ENCODE results near the gene GPR152.

Gene GPR152, protein sequence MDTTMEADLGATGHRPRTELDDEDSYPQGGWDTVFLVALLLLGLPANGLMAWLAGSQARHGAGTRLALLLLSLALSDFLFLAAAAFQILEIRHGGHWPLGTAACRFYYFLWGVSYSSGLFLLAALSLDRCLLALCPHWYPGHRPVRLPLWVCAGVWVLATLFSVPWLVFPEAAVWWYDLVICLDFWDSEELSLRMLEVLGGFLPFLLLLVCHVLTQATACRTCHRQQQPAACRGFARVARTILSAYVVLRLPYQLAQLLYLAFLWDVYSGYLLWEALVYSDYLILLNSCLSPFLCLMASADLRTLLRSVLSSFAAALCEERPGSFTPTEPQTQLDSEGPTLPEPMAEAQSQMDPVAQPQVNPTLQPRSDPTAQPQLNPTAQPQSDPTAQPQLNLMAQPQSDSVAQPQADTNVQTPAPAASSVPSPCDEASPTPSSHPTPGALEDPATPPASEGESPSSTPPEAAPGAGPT

DNA sequence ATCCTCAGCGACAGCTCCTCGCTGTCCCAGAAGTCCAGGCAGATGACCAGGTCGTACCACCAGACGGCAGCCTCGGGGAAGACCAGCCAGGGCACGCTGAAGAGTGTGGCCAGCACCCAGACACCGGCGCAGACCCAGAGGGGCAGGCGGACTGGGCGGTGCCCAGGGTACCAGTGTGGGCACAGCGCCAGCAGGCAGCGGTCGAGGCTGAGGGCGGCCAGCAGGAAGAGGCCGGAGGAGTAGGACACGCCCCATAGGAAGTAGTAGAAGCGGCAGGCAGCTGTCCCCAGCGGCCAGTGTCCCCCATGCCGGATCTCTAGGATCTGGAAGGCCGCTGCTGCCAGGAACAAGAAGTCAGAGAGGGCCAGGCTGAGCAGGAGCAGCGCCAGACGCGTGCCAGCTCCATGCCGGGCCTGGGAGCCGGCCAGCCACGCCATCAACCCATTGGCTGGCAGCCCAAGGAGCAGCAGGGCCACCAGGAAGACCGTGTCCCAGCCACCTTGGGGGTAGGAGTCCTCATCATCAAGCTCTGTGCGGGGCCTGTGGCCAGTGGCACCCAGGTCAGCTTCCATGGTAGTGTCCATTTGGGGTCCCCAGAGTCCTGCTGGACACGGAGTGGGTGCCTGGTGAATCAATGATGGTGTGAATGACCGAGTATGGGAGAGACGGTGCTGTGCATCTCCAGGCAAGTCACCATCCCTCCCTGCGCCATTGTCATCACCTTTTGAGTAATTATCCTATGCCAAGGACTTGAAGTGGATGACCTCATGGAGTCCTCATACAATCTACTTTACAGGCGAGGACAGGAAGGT is at the start of gene GPR152:
Gene GPR152, minus strand, starts transcription at position 589 of the 812 bp plus-strand sequence. Its CDS starts 5 bp downstream, at position 584.
- DNase-seq (ENCODE audit: low read depth in 2 of 3, low spot score in 1 of 3): no peak

DNA sequence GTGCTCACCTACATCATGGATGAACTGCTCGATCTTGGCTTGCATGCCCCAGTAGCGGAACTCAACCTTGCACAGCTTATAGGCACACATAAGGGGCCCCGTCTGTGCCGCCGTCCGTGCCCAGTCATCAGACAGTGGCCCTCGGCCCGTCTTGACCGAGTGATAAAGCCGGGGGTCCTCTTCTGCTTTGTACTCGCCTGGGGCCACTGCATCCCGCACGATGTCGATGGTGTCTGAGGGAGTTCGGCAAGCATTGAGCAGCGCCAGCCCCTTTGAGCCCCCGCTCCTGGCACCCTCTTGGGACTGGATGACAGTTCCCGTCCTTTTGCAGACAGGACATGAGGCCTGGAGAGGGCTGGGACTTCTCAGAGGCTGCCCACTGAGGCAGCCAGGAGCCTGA is 49.3 kb upstream of the GPR152 start:
- DNase-seq (ENCODE audit: low read depth in 2 of 3, low spot score in 1 of 3): no peak

DNA sequence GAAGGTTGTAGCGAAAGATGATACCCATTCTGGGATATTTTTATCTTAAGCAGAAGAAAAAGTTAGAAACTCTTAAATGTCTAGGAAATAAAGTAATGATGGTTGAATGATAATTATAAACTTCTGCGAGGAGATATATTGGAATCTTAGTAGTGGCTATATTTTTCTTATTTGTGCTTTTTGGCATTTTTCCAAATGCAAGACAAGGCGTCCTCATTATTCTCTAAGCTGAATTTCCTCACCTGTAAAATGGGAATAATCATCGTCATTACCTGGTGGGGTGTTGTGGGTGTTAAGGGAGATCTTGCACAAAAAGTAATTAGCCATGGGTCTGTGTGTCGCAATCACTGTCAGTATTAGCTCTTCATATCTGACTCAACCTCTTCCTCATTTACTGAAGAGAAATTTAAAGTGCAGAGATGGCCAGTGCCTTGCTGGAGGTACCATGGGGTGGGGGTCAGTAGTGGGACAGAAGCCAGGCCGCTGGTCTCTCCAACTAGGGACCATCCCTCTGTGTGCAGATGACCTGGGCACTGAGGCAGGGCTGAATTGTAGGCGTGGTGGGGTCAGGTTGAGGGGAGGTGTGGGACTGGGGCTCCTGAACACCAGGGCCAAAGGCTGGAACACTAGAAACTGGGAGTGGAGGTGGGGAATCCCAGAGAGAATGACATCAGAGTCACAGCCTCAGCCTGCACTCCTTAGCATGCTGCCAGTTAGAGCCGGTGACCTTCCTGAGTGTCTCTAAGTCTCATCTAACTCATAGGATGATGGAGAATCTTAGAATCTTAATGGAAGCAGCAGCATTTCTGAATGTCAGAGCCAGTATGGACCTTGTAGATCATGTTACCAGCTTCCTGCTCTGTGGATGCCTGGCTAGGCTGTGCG is 48.5 kb upstream of the GPR152 start:
- DNase-seq (ENCODE audit: low read depth in 2 of 3, low spot score in 1 of 3): no peak

DNA sequence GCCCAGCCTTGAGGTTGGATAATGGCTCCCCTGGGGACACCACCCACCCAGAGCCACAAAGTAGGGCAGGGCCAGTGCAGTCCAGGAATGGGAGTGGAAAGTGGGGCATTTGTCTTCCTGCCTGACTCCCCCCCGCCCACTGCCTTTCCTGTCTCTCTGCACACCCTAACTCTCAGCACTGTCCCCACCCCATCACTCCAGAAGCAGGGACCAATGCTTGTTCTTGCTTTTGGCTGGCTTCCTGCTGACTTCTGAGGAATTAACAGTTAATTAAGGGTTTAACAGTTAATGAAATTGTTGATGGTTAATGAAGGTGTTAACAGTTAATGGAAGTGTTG is 47.9 kb upstream of the GPR152 start:
- no peak for DNase-seq (ENCODE audit: low read depth in 2 of 3, low spot score in 1 of 3)

DNA sequence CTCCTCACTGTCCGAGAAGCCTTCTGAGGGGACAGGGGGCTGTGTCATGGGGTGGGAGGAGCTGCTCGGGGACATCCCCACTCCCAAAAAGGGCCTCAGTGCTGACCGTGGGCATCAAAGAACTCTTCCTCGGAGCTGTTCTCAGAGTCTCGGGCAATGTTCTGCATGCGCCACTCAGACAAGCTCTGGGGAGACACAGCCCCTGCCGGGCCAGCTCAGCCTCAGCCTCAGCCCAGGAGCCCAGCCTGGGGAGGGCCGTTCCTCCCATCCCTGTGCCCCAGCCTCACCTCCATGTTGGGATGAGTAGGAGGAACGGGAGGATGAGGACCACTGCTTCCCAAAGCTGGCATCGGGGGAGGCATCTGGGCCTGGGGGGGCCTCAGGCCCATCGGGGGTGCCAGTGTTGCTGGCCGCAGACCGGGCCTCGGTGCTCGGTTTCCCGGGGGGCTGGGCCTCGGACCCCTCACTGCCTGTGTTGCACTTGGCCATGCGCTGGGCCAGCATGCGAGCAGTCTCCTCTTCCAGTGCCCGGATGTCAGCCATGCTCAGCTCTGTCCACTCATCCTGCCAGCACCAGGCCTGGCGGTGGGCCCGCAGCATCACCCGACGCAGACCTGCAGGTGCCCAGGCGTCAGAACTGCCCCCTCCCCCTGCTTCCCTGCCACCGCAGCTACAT is 47.4 kb upstream of the GPR152 start:
- DNase-seq (ENCODE audit: low read depth in 2 of 3, low spot score in 1 of 3): no peak

DNA sequence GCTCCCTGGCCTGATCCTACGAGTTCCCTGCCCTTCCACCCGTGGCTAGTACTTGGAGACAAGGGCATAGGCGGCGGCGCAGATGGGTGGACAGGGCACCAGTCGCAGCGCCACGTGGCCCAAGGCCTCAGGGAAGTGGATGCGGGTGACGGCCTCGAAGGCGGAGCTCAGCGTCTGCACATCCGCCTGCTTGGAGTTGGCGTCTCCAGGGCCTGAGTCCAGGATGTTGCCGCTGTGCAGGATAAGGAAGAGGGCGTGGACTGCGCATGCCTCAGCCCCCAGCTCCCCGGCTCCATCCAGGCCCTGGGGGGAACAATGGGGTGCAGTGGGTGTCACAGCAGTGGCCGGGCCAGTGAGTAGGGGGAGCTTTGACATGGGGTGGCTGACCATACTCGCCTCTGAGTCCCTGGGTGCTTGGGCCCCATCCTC is 46.0 kb upstream of the GPR152 start:
- DNase-seq (ENCODE audit: low read depth in 2 of 3, low spot score in 1 of 3): no peak

DNA sequence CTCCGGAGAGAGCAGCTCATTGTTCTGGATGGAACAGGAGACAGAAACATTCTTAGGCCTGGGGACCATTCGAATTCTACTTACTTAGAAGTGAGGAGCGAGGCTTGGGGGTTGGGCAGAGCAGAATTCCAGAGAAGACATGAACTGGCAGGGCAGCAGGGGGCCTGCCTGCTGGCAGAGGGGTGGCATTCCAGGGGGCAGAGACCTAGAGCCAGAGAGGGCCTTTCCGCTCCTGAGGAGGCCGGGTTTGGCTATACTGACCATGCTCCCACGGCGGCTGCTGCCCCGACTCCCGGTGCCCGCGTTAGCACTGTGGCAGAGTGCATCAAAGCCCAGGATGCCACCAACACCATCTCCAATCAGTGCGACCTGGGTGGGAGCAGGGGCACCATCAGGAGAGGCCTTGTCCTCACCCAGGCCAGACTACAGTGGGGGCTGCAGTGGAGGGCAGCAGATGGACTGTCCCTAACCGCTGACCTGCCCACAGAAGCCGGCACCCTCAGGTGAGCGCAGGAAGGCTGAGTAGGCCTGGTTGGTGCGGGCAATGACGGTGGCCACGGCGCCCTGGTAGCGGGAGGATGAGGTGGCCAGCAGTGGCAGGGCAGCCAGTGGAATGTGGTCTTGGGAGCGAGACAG is 45.2 kb upstream of the GPR152 start:
- no peak for DNase-seq (ENCODE audit: low read depth in 2 of 3, low spot score in 1 of 3)

DNA sequence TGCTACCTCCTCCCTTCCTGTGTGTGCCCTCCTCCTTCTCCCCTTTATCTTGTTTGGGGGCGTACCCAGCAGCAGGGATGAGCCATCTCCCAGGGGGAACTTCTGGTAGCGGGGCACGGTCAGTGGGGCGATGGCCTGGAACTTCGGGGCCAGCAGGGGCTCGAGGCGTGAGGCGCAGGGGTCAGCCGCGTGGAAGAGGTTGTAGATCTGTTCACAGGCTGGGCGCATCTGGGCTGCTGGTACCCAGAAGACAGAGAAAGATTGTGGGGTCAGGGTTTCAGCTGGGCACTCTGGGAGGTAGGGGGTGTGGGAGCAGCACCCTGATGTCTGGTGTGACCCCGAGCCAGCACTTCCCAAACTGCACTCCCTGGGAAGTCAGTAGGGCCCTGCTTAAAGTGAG is 43.6 kb upstream of the GPR152 start:
- no peak for DNase-seq (ENCODE audit: low read depth in 2 of 3, low spot score in 1 of 3)

DNA sequence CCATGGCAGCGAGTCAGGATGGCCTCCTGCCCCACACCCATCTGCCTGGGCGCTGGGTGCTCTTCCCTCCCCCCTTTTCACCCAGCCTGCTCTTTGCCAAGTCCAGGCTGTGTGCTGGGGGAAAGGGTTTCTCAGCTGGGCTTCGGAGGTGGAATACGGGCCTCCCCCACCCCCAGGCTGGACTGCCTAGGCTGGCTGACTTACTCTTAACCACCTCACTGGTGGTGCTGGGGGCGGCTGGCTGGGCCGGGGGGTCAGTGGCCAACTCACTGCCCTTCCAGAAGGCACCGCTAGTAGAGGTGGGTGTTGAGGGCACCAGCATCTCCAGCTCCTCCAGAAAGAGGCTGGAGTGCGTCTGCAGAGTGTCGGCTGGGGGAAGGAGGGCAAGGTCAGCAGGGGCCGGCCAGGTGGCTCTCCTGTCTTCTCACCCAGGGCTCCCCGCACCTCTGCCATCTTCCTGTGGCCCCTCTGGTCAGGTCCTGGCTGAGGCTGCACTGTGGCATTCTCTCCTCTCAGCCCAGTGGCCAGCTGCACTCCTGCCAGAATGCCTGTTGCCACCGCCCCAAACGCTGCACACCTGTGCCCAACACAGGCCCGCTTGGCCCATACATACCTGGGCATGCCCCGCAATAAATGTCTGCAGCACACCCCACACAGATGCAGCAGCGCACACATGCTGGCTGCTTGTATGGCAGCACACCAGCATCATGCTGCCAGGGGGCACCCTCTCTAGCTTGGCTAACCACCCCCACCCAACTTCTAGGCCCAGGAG is 42.9 kb upstream of the GPR152 start:
- DNase-seq (ENCODE audit: low read depth in 2 of 3, low spot score in 1 of 3): no peak

DNA sequence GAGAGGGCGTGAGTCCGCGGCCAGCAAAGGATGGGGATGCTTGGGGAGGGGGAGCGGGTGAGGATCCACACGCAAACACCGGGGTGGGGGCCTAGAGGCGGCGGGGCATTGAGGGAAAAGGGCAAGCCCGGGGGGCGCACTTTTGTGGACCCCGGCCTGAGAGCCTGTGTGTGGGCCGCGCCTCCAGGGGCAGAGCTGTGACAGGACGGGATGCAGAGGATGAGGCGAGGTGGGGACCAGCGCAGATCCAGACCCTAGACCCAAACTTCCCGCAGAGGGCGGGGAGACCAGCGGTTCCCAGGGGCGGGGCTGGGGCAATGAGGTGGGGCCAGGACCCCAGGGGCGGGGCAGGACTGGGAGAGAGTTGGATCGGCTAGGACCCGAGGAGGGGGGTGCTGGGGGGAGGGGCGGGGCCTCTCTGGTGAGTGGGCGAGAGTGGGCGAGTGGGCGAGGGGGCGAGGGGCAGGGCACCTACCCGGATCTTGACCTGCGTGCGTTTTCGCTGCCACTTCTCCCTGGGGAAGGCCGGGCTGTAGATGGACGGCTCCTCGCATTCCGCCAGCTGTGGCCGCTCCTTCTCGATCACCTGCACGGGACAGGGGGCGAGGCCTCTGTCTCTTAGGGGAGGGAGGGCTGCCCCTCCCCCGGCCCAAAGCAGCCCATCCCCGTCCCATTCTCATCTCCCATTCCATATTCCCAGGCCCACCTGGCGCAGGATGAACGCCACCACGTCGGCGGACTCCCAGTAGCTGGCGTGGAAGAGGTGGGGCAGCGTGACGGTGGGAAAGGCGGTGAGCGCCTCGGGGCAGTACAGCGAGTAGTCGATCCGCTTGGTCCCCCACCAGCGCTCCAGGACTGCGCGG is 42.1 kb upstream of the GPR152 start:
- DNase-seq (ENCODE audit: low read depth in 2 of 3, low spot score in 1 of 3): no peak

DNA sequence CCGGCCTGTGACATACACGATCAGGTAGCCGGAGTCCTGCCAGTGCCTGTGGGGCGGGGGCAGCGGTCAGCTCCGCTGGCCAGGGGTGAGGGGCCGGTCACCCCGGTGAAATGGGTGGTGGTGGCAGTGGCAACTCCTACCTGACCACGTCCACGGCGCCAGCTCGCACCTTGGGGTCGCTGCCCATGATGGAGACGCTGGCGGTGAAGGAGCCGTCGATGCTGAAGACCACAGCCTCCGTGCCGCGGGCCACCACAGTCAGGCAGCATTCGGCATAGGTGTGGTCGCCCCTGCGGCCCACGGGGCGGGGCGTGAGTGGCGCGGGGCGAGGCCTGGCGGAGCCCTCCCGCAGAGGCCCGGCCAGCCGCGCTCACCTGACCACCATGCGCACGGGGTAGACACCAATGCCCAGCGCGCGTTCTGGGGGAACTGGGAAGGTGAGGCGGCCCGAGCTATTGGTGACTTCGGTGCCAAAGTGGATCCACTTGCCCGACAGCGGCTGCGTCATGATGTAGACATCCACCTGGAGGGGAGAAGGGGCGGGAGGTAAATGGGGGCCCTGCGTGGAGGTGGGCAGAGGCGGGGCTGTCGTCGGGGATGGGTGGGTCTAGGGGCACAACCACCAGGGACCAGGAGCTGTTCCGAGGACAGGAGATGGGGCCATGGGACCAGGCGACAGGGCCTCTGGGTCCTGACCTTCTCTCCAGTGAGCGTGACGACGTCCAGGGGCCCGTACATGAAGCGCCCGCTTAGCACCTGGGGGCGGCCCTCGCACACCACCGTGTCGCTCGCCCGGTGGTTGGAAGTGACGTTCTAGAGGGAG is 41.2 kb upstream of the GPR152 start:
- DNase-seq (ENCODE audit: low read depth in 2 of 3, low spot score in 1 of 3): no peak

DNA sequence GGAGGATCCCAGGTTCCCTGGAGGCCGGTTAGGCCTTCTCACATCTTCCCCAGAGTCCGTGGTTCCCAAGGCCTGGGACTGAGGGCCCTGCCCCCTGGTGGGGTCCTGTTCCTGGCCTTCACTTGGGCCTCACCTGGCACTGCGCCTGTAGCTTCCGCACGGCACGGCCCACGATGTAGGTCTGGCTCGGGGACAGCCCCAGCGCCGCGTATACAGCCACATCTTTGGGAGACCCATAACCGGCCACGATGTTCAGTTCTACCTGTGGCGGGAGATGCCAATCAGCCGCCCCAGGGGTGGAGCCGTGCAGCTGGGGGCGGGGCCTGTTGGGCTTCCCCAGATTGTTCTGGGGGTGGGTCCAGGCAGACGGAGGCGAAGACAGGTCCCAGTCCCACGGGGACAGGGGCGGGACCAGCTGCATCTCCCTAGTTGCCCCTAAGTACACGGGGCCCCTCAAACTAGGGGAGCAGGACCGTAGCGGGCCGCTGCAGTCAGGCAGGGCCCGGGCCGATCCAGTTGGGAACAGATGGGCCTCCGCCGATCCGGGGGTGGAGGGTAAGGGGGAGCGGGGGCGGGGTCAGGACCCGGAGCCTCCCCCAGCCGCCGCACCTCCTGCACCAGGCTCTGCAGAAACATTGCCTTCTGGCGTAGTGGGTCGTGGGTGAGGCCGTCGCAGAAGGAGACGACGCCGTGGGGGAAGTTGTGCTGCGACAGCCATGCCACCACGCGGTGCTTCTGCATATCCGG is 40.4 kb upstream of the GPR152 start:
- DNase-seq (ENCODE audit: low read depth in 2 of 3, low spot score in 1 of 3): no peak

DNA sequence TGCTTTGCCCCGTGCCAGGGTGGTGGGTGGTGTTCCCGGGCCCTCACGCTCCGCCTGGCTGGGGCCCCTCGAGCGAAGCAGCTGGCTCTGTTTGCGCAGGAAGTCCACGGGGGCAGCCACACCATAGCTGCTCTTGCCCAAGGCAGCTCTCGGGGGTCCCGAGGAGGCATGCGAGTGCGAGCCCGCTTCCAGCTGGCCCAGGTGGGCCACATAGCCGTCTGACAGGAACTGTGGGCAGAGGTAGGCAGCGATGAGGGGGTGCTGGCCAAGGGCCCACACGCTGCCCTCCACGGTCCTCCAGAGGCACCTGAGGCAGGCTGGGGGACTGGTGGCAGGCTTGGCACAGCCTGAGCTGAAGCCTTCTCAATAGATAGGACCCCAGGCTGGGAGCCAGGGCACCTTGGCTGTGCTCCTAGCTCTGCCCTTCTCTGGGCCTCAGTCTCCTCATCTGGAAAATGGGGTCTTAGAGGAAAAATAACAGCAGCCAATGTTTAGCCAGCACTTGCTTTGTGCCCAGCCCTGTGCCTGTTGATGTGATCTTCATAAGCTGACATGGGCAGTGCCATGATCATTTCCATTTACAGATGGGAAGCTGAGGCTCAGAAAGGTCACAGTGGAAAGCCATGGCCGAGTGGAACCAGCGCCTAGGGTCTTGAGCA is 39.7 kb upstream of the GPR152 start:
- DNase-seq (ENCODE audit: low read depth in 2 of 3, low spot score in 1 of 3): no peak

DNA sequence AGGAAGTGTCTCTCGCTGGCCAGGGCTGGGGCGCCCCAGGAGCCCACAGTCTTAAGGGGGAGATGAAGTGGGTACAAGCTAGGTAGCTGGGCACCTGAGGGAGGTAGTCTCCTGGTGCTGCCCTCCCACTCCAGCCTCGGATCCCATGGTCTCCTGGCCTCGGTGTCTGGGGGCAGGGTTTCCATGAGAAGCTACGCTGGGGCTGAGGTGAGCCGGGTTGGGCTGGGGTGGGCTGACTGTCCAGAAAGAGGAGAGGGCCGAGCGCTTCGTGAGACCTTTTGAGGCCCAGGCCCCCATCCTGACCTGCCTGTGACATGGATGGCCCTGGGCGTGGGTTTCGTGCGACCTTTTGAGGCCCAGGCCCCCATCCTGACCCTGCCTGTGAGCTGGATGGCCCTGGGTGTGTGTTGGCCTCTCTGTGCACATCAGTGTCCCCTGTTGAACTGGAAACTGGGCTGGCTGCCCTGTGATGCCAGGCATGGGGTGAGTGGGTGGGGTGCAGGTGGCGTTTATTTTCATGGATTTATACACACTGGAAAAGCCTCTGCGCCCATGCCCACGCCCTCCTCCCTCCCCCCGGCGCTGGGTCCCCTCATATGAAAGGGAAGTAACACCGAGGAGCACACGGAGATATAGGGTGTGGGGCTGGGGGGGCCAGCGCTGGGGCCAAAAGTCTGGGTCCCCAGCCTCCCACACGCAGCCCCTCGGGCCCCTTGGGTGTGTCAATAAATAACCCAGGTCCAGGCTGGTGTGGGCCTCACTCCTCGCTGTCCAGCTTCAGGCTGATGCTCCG is 38.9 kb upstream of the GPR152 start:
- no peak for DNase-seq (ENCODE audit: low read depth in 2 of 3, low spot score in 1 of 3)

DNA sequence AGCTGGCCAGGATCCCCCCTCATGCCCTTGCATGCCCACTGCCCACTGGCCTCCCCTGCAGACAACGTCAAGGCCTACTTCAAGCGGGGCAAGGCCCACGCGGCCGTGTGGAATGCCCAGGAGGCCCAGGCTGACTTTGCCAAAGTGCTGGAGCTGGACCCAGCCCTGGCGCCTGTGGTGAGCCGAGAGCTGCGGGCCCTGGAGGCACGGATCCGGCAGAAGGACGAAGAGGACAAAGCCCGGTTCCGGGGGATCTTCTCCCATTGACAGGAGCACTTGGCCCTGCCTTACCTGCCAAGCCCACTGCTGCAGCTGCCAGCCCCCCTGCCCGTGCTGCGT is 38.2 kb upstream of the GPR152 start:
- DNase-seq (ENCODE audit: low read depth in 2 of 3, low spot score in 1 of 3): no peak
